A673 (cell line): ENCODE measurements around the gene PALLD.

Source experiments
- CTCF ChIP-seq: fragments of 300-800, 200-600 bp; sonication (generic); conservative IDR thresholded peaks from 2 replicates; pipeline ENCODE4 v1.5.1; 2017; ENCODE audit warnings: low read depth, mild to moderate bottlenecking, antibody characterized with exemption, low read length, moderate library complexity, mixed read lengths
- EZH2 ChIP-seq: fragments of 200-600 bp; sonication (generic); IDR thresholded peaks from 2 replicates; pipeline ENCODE4 v1.6.1; 2017; ENCODE audit warnings: borderline replicate concordance, low read depth, mild to moderate bottlenecking, mixed read lengths, antibody characterized with exemption, low read length; ENCODE audit not compliant: poor library complexity, severe bottlenecking

- TF ChIP-seq CTCF (no peak), EZH2 (no peak)
Observed at GRCh38 chr4:168610911-168611530, 114.2 kb downstream of the PALLD start.
